ENCODE measurements around the gene MYO9A.
"Not testable (repeated sequence)": the region's sequence is repeated elsewhere in the genome, so short reads cannot be mapped to it uniquely, and the experiment has no call there.

Gene MYO9A

GRCh38 chr15:72013703-72014102 is 104.2 kb downstream of the MYO9A start:
- no peak for DNase-seq (ENCODE audit: low read depth)
- H3K4me3 ChIP-seq (ENCODE audit: control insufficient read depth, low read depth, low read length), result no peak overlapping the region
- no peak for TF ChIP-seq CTCF (IDR thresholded peaks at IDR 0.05; ENCODE audit: control insufficient read depth, insufficient read depth, low read depth, low read length, missing control alignments)

- TF ChIP-seq CTCF (IDR thresholded peaks at IDR 0.05; ENCODE audit: control insufficient read depth, insufficient read depth, low read depth, low read length, missing control alignments), result no peak
- H3K4me3 ChIP-seq (ENCODE audit: control insufficient read depth, low read depth, low read length), result no peak overlapping the region
- DNase-seq (ENCODE audit: low read depth), result no peak
Observed at GRCh38 chr15:72011302-72011942, 106.5 kb downstream of the MYO9A start.

GRCh38 chr15:72009222-72009621 is 108.7 kb downstream of the MYO9A start:
- TF ChIP-seq CTCF (IDR thresholded peaks at IDR 0.05; ENCODE audit: control insufficient read depth, insufficient read depth, low read depth, low read length, missing control alignments), result no peak
- no peak overlapping the region for H3K4me3 ChIP-seq (ENCODE audit: control insufficient read depth, low read depth, low read length)
- no peak for DNase-seq (ENCODE audit: low read depth)

- no peak overlapping the region for H3K4me3 ChIP-seq (ENCODE audit: control insufficient read depth, low read depth, low read length)
- no peak for DNase-seq (ENCODE audit: low read depth)
- TF ChIP-seq CTCF (IDR thresholded peaks at IDR 0.05; ENCODE audit: control insufficient read depth, insufficient read depth, low read depth, low read length, missing control alignments), result no peak
Observed at GRCh38 chr15:72006382-72006781, 111.6 kb downstream of the MYO9A start.

GRCh38 chr15:72005483-72005882 is 112.5 kb downstream of the MYO9A start:
- DNase-seq (ENCODE audit: low read depth), result no peak
- H3K4me3 ChIP-seq (ENCODE audit: control insufficient read depth, low read depth, low read length), result no peak overlapping the region
- no peak for TF ChIP-seq CTCF (IDR thresholded peaks at IDR 0.05; ENCODE audit: control insufficient read depth, insufficient read depth, low read depth, low read length, missing control alignments)

- no peak for TF ChIP-seq CTCF (IDR thresholded peaks at IDR 0.05; ENCODE audit: control insufficient read depth, insufficient read depth, low read depth, low read length, missing control alignments)
- DNase-seq (ENCODE audit: low read depth), result no peak
Observed at GRCh38 chr15:71999807-72000206, 118.1 kb downstream of the MYO9A start.

GRCh38 chr15:71998717-71999116 is 119.2 kb downstream of the MYO9A start:
- DNase-seq (ENCODE audit: low read depth); H3K4me3 ChIP-seq (ENCODE audit: control insufficient read depth, low read depth, low read length): not testable (repeated sequence)

More at GRCh38 chr15:71999807-72000206, 118.1 kb downstream of the MYO9A start:
- no peak overlapping the region for H3K4me3 ChIP-seq (ENCODE audit: control insufficient read depth, low read depth, low read length)
